GM23338 (cell line): ENCODE results near the gene NPAS2. TPM values are rescaled to one million over a fixed set of nuclear protein-coding genes. Genes with fewer than 3 reads are reported as not detected.

ENCODE experiments used
- ATAC-seq: fragments of 200-7000 bp; cut with Tn5 transposase; 3 replicates; pipeline ENCODE4 v1.9.1; 2020
- DNase-seq: peaks from one replicate; pipeline ENCODE4 v3.0.0-alpha.2; 2015; ENCODE audit warnings: low spot score
- H2AFZ ChIP-seq: fragments of 200-600 bp; sonication (generic); 2 replicates; pipeline ENCODE4 v1.8.0; 2016; ENCODE audit warnings: antibody characterized with exemption, mild to moderate bottlenecking, moderate library complexity
- H3F3A ChIP-seq: fragments of 200-600 bp; sonication (generic); replicated peaks from 2 replicates; pipeline ENCODE4 v1.8.0; 2017; ENCODE audit warnings: antibody characterized with exemption, mixed run types, low read depth
- H3K27ac ChIP-seq: fragments of 200-600 bp; sonication (generic); 2 replicates; pipeline ENCODE4 v1.6.1; 2016; ENCODE audit warnings: low read depth
- H3K27me3 ChIP-seq: fragments of 200-600 bp; sonication (generic); 2 replicates; pipeline ENCODE4 v1.8.0; 2016; ENCODE audit warnings: mild to moderate bottlenecking, mixed run types, moderate library complexity; ENCODE audit not compliant: insufficient read depth
- H3K36me3 ChIP-seq: fragments of 200-600 bp; sonication (generic); 2 replicates; pipeline ENCODE4 v1.8.0; 2016; ENCODE audit warnings: mild to moderate bottlenecking; ENCODE audit not compliant: insufficient read depth
- H3K4me1 ChIP-seq: fragments of 200-600 bp; sonication (generic); 2 replicates; pipeline ENCODE4 v1.8.0; 2016; ENCODE audit warnings: mild to moderate bottlenecking, moderate library complexity; ENCODE audit not compliant: insufficient read depth
- H3K4me2 ChIP-seq: fragments of 200-600 bp; sonication (generic); 2 replicates; pipeline ENCODE4 v1.7.1; 2017; ENCODE audit warnings: mixed run types
- H3K4me3 ChIP-seq: fragments of 200-600 bp; sonication (generic); 2 replicates; pipeline ENCODE4 v1.6.1; 2016; ENCODE audit warnings: mixed run types
- H3K79me2 ChIP-seq: fragments of 200-600 bp; sonication (generic); replicated peaks from 2 replicates; pipeline ENCODE4 v1.8.0; 2017; ENCODE audit warnings: mild to moderate bottlenecking; ENCODE audit not compliant: insufficient read depth
- H3K9me2 ChIP-seq: fragments of 200-600 bp; sonication (generic); 2 replicates; pipeline ENCODE4 v1.8.0; 2017; ENCODE audit not compliant: insufficient read depth
- H4K20me1 ChIP-seq: fragments of 200-600 bp; sonication (generic); replicated peaks from 2 replicates; pipeline ENCODE4 v1.8.0; 2017; ENCODE audit warnings: mild to moderate bottlenecking; ENCODE audit not compliant: insufficient read depth
- H3K27ac Mint-ChIP-seq: 2 replicates; pipeline ENCODE4 v1.8.0; 2020; ENCODE audit warnings: inconsistent platforms, mild to moderate bottlenecking, moderate library complexity, mixed read lengths
- H3K27me3 Mint-ChIP-seq: 3 replicates; pipeline ENCODE4 v1.8.0; 2022; ENCODE audit warnings: low read depth, mild to moderate bottlenecking, moderate library complexity, mixed read lengths, inconsistent platforms; ENCODE audit not compliant: insufficient read depth, poor library complexity
- H3K36me3 Mint-ChIP-seq: 3 replicates; pipeline ENCODE4 v1.8.0; 2021; ENCODE audit warnings: low read depth, mild to moderate bottlenecking, inconsistent platforms, moderate library complexity, mixed read lengths
- H3K4me1 Mint-ChIP-seq: 3 replicates; pipeline ENCODE4 v1.8.0; 2020; ENCODE audit warnings: mild to moderate bottlenecking, inconsistent platforms, mixed read lengths
- H3K4me3 Mint-ChIP-seq: 3 replicates; pipeline ENCODE4 v1.8.0; 2021; ENCODE audit warnings: moderate library complexity, mild to moderate bottlenecking, inconsistent platforms, mixed read lengths
- H3K9me3 Mint-ChIP-seq: 3 replicates; pipeline ENCODE4 v1.8.0; 2020; ENCODE audit warnings: moderate library complexity, mild to moderate bottlenecking, inconsistent platforms, mixed read lengths
- CREB1 ChIP-seq: fragments of 250-450 bp; sonication (Bioruptor Pico); IDR thresholded peaks from 2 replicates; pipeline ENCODE4 v1.5.0; 2020; ENCODE audit warnings: low read depth, mild to moderate bottlenecking, moderate library complexity
- POLR2AphosphoS5 ChIP-seq: IDR thresholded peaks from 2 replicates; pipeline ENCODE4 v1.6.1; 2016; ENCODE audit warnings: antibody characterized with exemption, low read depth
- STAT1 ChIP-seq: IDR thresholded peaks from one replicate; pipeline ENCODE4 v1.6.1; 2016; ENCODE audit warnings: antibody characterized with exemption; ENCODE audit not compliant: unreplicated experiment
- ZNF114 ChIP-seq: fragments of 250-450 bp; sonication (Bioruptor Pico); IDR thresholded peaks from 2 replicates; pipeline ENCODE4 v1.5.0; 2020; ENCODE audit warnings: mild to moderate bottlenecking, moderate library complexity
- ZNF462 ChIP-seq: fragments of 250-450 bp; sonication (Bioruptor Pico); IDR thresholded peaks from 2 replicates; pipeline ENCODE4 v1.5.0; 2020; ENCODE audit warnings: mild to moderate bottlenecking, moderate library complexity
- polyA plus RNA-seq: library from polyadenylated mRNA; unstranded; fragments of >200 nt; fragmentation: Nextera tagmentation; extraction: Ambion mirVana; gene quantifications from 2 replicates; pipeline ENCODE4 v1.2.1, GENCODE V29; 2016
- total RNA-seq: library from RNA; depleted of rRNA; stranded (reverse); fragments of >200 nt; shearing (Covaris generic); gene quantifications from 2 replicates; pipeline ENCODE4 v1.2.3, GENCODE V29; 2014
- TF ChIP-seq, protein P1 (sequence below), 2 experiments: fragments of 200-600 bp in 1 of 2; sonication (generic) in 1 of 2; conservative IDR thresholded peaks; 2 replicates each; pipeline versions ENCODE4 v1.5.1 to v1.6.1; 2016 to 2017; ENCODE audit warnings: antibody characterized with exemption in 2 of 2, low read depth in 2 of 2, mild to moderate bottlenecking in 2 of 2, moderate library complexity in 1 of 2

Gene NPAS2
- total and polyA plus RNA-seq, 2 experiments from 2014 or later: 0.56 to 1.1 TPM

- TF ChIP-seq ZNF462 (CRISPR knock-in tag) (no peak), ZNF114 (no peak), STAT1 (no peak)
- TF ChIP-seq, protein P1, sequence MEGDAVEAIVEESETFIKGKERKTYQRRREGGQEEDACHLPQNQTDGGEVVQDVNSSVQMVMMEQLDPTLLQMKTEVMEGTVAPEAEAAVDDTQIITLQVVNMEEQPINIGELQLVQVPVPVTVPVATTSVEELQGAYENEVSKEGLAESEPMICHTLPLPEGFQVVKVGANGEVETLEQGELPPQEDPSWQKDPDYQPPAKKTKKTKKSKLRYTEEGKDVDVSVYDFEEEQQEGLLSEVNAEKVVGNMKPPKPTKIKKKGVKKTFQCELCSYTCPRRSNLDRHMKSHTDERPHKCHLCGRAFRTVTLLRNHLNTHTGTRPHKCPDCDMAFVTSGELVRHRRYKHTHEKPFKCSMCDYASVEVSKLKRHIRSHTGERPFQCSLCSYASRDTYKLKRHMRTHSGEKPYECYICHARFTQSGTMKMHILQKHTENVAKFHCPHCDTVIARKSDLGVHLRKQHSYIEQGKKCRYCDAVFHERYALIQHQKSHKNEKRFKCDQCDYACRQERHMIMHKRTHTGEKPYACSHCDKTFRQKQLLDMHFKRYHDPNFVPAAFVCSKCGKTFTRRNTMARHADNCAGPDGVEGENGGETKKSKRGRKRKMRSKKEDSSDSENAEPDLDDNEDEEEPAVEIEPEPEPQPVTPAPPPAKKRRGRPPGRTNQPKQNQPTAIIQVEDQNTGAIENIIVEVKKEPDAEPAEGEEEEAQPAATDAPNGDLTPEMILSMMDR (conservative IDR thresholded peaks at IDR 0.05; ENCODE audit: low read depth in 2 of 2): no peak
Observed at GRCh38 chr2:100986157-100986556, 166.2 kb downstream of the NPAS2 start (continued).

- TF ChIP-seq CREB1 (no peak), POLR2AphosphoS5 (no peak)
- Histone ChIP-seq H3K4me1 (no peaks in the 10 kb centered on the region; the same call in 1 of the 2 replicates), H3K27me3 (no peaks in the 10 kb centered on the region), H2AFZ (no peak overlapping the region), H3F3A (no peaks in the 10 kb centered on the region), H3K4me3 (no peak overlapping the region), H3K4me2 (no peak overlapping the region), H3K79me2 (no peaks in the 10 kb centered on the region), H3K36me3 (no peaks in the 10 kb centered on the region), H3K27ac (no peak overlapping the region), H3K9me2 (no peaks in the 10 kb centered on the region), H4K20me1 (no peaks in the 10 kb centered on the region)
- H3K27me3 Mint-ChIP-seq: peaks cover 6% of the 10 kb centered on the region
- no peak for ATAC-seq
- peaks cover 23% of the 10 kb centered on the region for H3K4me1 Mint-ChIP-seq
- no peaks in the 10 kb centered on the region for H3K9me3 Mint-ChIP-seq
- H3K4me3 Mint-ChIP-seq: no peak overlapping the region
- H3K27ac Mint-ChIP-seq: no peak overlapping the region
- H3K36me3 Mint-ChIP-seq: peaks cover 3% of the 10 kb centered on the region; the same call in 1 of the 3 replicates
- no peak for DNase-seq
Observed at GRCh38 chr2:100987536-100987935, 167.6 kb downstream of the NPAS2 start.
